PC-9 (cell line): ENCODE data around the gene IRX4.

Experiments
- EZH2 ChIP-seq: fragments of 200-600 bp; sonication (generic); IDR thresholded peaks from 2 replicates; pipeline ENCODE4 v1.8.0; 2017; ENCODE audit warnings: antibody characterized with exemption, low read depth
- TF ChIP-seq, protein P1 (sequence below): fragments of 200-600 bp; sonication (generic); conservative IDR thresholded peaks from 2 replicates; pipeline ENCODE4 v1.6.1; 2017; ENCODE audit warnings: mixed run types, antibody characterized with exemption, mild to moderate bottlenecking, moderate library complexity

DNA sequence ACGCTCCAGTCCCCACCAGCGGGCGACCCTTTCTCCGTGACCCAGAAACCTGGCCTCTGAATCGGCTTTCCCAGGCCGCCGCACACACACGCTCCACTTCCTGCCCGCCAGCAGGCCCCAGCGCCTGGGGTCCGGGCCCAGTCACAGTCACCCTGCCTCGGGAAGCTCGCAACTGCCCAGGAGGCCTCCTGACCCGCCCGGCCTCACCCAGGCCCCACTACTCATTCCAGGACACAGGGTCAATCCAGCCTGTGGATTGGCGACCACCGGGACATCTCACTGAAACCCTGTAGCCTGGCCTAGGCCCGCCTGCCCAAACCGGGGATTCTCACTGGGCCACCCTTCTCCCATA lies 2.7 kb upstream of the IRX4 start:
- TF ChIP-seq, protein P1, sequence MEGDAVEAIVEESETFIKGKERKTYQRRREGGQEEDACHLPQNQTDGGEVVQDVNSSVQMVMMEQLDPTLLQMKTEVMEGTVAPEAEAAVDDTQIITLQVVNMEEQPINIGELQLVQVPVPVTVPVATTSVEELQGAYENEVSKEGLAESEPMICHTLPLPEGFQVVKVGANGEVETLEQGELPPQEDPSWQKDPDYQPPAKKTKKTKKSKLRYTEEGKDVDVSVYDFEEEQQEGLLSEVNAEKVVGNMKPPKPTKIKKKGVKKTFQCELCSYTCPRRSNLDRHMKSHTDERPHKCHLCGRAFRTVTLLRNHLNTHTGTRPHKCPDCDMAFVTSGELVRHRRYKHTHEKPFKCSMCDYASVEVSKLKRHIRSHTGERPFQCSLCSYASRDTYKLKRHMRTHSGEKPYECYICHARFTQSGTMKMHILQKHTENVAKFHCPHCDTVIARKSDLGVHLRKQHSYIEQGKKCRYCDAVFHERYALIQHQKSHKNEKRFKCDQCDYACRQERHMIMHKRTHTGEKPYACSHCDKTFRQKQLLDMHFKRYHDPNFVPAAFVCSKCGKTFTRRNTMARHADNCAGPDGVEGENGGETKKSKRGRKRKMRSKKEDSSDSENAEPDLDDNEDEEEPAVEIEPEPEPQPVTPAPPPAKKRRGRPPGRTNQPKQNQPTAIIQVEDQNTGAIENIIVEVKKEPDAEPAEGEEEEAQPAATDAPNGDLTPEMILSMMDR: no peak
- no peak for TF ChIP-seq EZH2
